Lower leg skin (tissue), 3 donors: ENCODE data around the gene SKOR1.

ENCODE experiments used
- CTCF ChIP-seq, 3 donors: fragments of 450-650 bp; IDR thresholded peaks; one replicate each; pipeline ENCODE4 v1.5.1; 2016; ENCODE audit warnings: antibody characterized with exemption in 3 of 3, mild to moderate bottlenecking in 3 of 3, moderate library complexity in 2 of 3
- POLR2A ChIP-seq, 2 donors: fragments of 450-650 bp; IDR thresholded peaks; one replicate each; pipeline ENCODE4 v1.6.1; 2016 to 2017; ENCODE audit warnings: antibody characterized with exemption in 2 of 2, mild to moderate bottlenecking in 1 of 2, moderate library complexity in 1 of 2

- no peak for TF ChIP-seq CTCF (IDR thresholded peaks at IDR 0.05)
- TF ChIP-seq POLR2A (IDR thresholded peaks at IDR 0.05) = no peak
These were observed 48.5 kb downstream of the SKOR1 start for GRCh38 chr15:67873777-67874176.
